Peyer's patch (tissue), 4 donors: ENCODE results near the gene NEDD9. TPM values are rescaled to one million over a fixed set of nuclear protein-coding genes. Genes with fewer than 3 reads are reported as not detected.
A peak's percentile ranks its signal among the peaks of the same experiment; 100 is the strongest.

Source experiments
- DNase-seq, 3 donors: peaks; one replicate each; pipeline ENCODE4 v3.0.0-alpha.2; 2017 to 2019
- H3K27ac ChIP-seq, 4 donors: fragments of 200-600 bp; sonication (generic); one replicate each; pipeline ENCODE4 v1.5.1; 2016 to 2019
- H3K27me3 ChIP-seq, 2 donors: fragments of 200-600 bp; sonication (generic); one replicate each; pipeline ENCODE4 v1.5.1; 2019
- H3K36me3 ChIP-seq, 3 donors: fragments of 200-600 bp; sonication (generic); one replicate each; pipeline ENCODE4 v1.5.1; 2016 to 2019
- H3K4me1 ChIP-seq, 4 donors: fragments of 200-600 bp; sonication (generic); one replicate each; pipeline ENCODE4 v1.5.1; 2016 to 2019
- H3K4me3 ChIP-seq, 4 donors: fragments of 200-600 bp; sonication (generic); 1 replicate in 3 of 4; 2 replicates in 1 of 4; pipeline ENCODE4 v1.5.1; 2016 to 2019; ENCODE audit warnings: mild to moderate bottlenecking in 1 of 4
- H3K9me3 ChIP-seq, 4 donors: fragments of 200-600 bp; sonication (generic); one replicate each; pipeline ENCODE4 v1.5.1; 2016 to 2019; ENCODE audit warnings: mild to moderate bottlenecking in 1 of 4
- CTCF ChIP-seq, 6 experiments: fragments of 450-650 bp in 4 of 6; fragments of 200-600 bp in 2 of 6; sonication (generic) in 1 of 6; IDR thresholded peaks; one replicate each; pipeline ENCODE4 v1.5.1; 2017 to 2019; ENCODE audit warnings: antibody characterized with exemption in 6 of 6, mild to moderate bottlenecking in 3 of 6, moderate library complexity in 1 of 6
- POLR2A ChIP-seq, 2 donors: fragments of 450-650 bp; IDR thresholded peaks; one replicate each; pipeline ENCODE4 v1.5.1; 2017; ENCODE audit warnings: antibody characterized with exemption in 2 of 2, mild to moderate bottlenecking in 2 of 2, moderate library complexity in 2 of 2
- total RNA-seq, 4 donors: library from RNA; depleted of rRNA; stranded (reverse); fragments of >200 nt; gene quantifications; one replicate each; pipeline ENCODE4 v1.1.0, GENCODE V29; 2016

Gene NEDD9
- total RNA-seq, 4 donors from 2014 or later: 63.9 to 97.0 (median 87.5) TPM

GRCh38 chr6:11208854-11209253 lies 23.6 kb downstream of the NEDD9 start:
- Histone ChIP-seq H3K4me3 (no peak overlapping the region), H3K36me3 (peaks cover 0 to 79% (median 0%) of the 10 kb centered on the region in 3 donors), H3K4me1 (peaks cover 0 to 48% (median 2%) of the 10 kb centered on the region in 4 donors), H3K27ac (no peak overlapping the region), H3K27me3 (no peaks in the 10 kb centered on the region), H3K9me3 (no peaks in the 10 kb centered on the region)
- DNase-seq: no peak
- TF ChIP-seq CTCF (IDR thresholded peaks at IDR 0.05) (no peak), POLR2A (IDR thresholded peaks at IDR 0.05) (no peak)

- no peaks in the 10 kb centered on the region for H3K27me3 ChIP-seq
- no peak overlapping the region for H3K4me3 ChIP-seq
- no peaks in the 10 kb centered on the region for H3K9me3 ChIP-seq
- H3K36me3 ChIP-seq: peaks cover 0 to 74% (median 0%) of the 10 kb centered on the region in 3 donors
- no peak for DNase-seq
- TF ChIP-seq CTCF (IDR thresholded peaks at IDR 0.05) (no peak), POLR2A (IDR thresholded peaks at IDR 0.05) (no peak)
- peaks cover 0 to 46% (median 2%) of the 10 kb centered on the region in 4 donors for H3K4me1 ChIP-seq
- H3K27ac ChIP-seq: peak overlapping the region in 2 of 4 donors; percentile 23 to 41
Measured at GRCh38 chr6:11208267-11208666, 24.2 kb downstream of the NEDD9 start.

GRCh38 chr6:11207199-11207968 lies 25.1 kb downstream of the NEDD9 start:
- H3K4me1 ChIP-seq: peaks cover 0 to 38% (median 2%) of the 10 kb centered on the region in 4 donors
- peak overlapping the region in 2 of 4 donors; percentile 41 to 42 for H3K27ac ChIP-seq
- no peak overlapping the region for H3K4me3 ChIP-seq
- no peaks in the 10 kb centered on the region for H3K9me3 ChIP-seq
- peaks cover 0 to 73% (median 0%) of the 10 kb centered on the region in 3 donors for H3K36me3 ChIP-seq
- peak in 1 of 3 donors; percentile 83 for DNase-seq
- H3K27me3 ChIP-seq: no peaks in the 10 kb centered on the region
- TF ChIP-seq CTCF (IDR thresholded peaks at IDR 0.05) (no peak), POLR2A (IDR thresholded peaks at IDR 0.05) (no peak)

GRCh38 chr6:11206576-11206975 lies 25.9 kb downstream of the NEDD9 start:
- Histone ChIP-seq H3K9me3 (no peaks in the 10 kb centered on the region), H3K27me3 (no peaks in the 10 kb centered on the region), H3K36me3 (peaks cover 0 to 69% (median 0%) of the 10 kb centered on the region in 3 donors), H3K27ac (peak overlapping the region in 2 of 4 donors; percentile 41 to 42), H3K4me3 (no peak overlapping the region), H3K4me1 (peaks cover 0 to 38% (median 2%) of the 10 kb centered on the region in 4 donors)
- DNase-seq: no peak
- TF ChIP-seq CTCF (IDR thresholded peaks at IDR 0.05) (no peak), POLR2A (IDR thresholded peaks at IDR 0.05) (no peak)

- H3K4me3 ChIP-seq: no peak overlapping the region
- peaks cover 0 to 32% (median 2%) of the 10 kb centered on the region in 4 donors for H3K4me1 ChIP-seq
- no peak overlapping the region for H3K27ac ChIP-seq
- no peak for DNase-seq
- TF ChIP-seq POLR2A (IDR thresholded peaks at IDR 0.05): no peak
- TF ChIP-seq CTCF (IDR thresholded peaks at IDR 0.05): no peak
- H3K9me3 ChIP-seq: no peaks in the 10 kb centered on the region
- H3K36me3 ChIP-seq: peaks cover 0 to 69% (median 0%) of the 10 kb centered on the region in 3 donors
- no peaks in the 10 kb centered on the region for H3K27me3 ChIP-seq
Measured at GRCh38 chr6:11204794-11205366, 27.6 kb downstream of the NEDD9 start.
